Measurements from ENCODE around the gene B4GAT1.

- TF ChIP-seq POLR2AphosphoS5 (IDR thresholded peaks at IDR 0.05) (no peak), CTCF (IDR thresholded peaks at IDR 0.05) (no peak)
Measured at GRCh38 chr11:66326261-66327111, 20.9 kb downstream of the B4GAT1 start.

Data from stomach (tissue), 4 donors.